Measurements from ENCODE around the gene AGPAT2.

AGPAT2 gene

GRCh38 chr9:136686794-136687711, at the start of gene AGPAT2:
Gene AGPAT2 (minus strand): TSS chr9:136687457. CDS start chr9:136687357, 100 bp downstream.
- DNase-seq (ENCODE audit: insufficient read length, low spot score), result peak; percentile 94
- FAIRE-seq, result no peak

DNA sequence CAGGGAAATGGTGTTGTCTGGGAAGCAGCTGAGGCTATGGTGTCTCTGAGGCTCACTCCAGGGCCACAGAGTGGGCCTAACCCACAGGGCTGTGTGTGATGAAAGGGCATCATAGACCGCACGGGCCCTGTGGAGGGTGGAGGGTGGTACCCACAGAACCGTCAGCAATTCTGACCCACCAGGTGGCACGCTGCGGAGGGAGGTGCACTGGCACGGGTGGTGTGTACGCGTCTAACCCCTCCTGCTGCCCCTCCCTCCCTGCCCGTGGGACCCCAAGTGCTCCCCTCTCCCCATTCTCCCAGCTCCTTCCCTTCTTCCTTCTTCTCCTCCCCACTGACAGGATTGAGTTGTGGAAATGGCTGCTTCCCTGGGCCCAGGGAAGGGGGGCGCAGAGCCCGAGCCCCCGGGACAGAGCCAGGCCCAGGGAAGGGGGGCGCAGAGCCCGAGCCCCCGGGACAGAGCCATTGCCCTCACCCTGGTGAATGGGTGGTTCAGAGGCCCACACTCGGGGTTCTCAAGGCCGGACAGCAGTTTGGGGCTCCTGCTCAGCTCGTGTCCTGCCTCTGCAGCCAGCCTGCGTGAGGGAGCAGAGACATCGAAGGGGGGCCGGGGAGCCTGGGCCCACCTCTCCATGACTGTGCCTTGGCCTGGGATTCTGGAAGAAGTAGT, 48.7 kb upstream of the AGPAT2 start:
- FAIRE-seq (no peak), DNase-seq (ENCODE audit: insufficient read length, low spot score) (no peak)

- DNase-seq (ENCODE audit: insufficient read length, low spot score) (no peak), FAIRE-seq (no peak)
Measured at GRCh38 chr9:136734837-136735496, 47.7 kb upstream of the AGPAT2 start.

GRCh38 chr9:136733611-136734010, 46.4 kb upstream of the AGPAT2 start:
- FAIRE-seq (no peak), DNase-seq (ENCODE audit: insufficient read length, low spot score) (no peak)

DNA sequence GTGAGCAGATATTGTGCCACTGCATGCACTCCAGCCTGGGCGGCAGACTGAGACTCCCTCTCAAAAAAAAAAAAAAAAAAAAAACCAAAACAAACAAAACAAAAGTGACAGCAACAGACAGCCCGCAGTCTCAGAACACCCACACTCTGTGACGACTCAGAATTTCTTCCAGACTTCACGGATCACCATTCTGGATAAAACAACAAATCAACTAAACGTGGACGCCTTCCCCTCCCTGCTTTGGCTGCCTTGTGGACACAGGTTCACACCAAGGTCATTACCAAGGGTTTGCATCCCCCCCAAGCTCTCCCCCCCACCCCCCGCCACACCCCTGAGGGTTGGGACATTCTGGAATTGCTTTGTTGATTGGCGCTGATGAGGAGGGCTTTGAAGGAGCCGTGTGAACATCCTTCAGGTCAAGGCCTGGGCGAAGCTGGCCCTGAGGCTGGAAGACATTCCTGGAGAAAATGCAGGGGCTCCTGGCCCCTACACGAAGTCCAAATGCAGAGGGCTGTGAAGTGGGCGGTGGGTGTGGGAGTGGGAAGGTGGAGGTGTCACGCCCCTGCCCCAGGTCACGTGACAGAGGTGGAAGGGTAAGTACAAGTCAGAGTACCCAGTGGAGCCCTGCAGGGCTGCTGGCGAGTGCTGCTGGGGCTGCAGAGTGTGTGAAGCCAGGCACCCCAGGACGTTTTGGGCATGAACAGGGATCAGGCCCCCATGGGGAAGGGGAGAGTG, 45.4 kb upstream of the AGPAT2 start:
- FAIRE-seq (no peak), DNase-seq (ENCODE audit: insufficient read length, low spot score) (no peak)

DNA sequence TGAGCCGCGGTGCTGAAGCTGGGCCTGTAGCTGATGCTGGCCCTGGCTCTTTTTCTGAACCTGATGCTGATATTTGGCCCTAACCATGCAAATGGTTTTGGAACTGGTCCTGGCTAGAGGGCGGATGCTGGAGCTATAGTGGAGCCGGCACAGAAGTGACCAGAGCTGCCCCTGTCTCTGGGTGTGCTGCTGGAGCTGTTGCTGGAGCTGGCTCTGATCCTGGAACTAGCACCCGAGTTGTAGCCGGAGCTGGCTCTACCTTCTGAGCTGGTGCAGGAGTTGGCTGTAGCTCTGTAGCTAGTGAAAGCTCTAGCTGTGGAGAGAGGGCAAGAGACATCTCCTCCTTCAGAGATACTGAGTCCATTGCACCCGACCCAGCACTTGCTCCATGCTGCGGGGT, 42.7 kb upstream of the AGPAT2 start:
- FAIRE-seq, result no peak

GRCh38 chr9:136729144-136729543, 41.9 kb upstream of the AGPAT2 start:
- no peak for DNase-seq (ENCODE audit: insufficient read length, low spot score)
- FAIRE-seq, result no peak

More for the DNA sequence above, 42.7 kb upstream of the AGPAT2 start:
- DNase-seq (ENCODE audit: insufficient read length, low spot score), result no peak

DNA sequence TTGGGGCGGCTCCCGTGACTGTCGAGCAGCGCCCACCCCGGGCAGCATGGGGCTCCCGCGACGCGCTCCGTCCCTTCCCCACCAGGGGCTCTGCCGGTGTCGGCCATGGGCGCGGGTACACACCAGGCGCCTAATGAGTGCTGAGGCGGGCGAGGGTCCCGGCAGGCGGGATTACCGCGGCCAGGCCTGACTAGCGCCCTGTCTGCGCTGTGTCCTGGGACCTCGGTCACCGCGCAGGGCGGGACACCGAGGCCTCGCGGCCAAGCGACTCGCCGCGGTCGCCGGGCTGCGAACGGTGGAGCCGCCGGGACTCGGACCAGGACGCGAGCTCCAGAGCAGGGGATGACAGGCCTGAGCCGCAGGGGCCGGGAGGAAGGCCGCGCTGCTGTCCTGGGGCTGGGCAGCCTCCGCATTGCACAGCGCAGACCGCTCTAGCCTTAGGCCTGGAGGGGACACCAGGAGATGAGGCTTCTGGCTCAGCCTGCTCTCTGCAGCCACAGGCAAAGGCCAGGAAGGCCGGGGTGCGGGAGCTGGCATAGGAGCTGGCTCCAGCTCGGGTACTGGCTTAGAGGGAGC, 41.4 kb upstream of the AGPAT2 start:
- DNase-seq (ENCODE audit: insufficient read length, low spot score), result no peak
- no peak for FAIRE-seq

DNA sequence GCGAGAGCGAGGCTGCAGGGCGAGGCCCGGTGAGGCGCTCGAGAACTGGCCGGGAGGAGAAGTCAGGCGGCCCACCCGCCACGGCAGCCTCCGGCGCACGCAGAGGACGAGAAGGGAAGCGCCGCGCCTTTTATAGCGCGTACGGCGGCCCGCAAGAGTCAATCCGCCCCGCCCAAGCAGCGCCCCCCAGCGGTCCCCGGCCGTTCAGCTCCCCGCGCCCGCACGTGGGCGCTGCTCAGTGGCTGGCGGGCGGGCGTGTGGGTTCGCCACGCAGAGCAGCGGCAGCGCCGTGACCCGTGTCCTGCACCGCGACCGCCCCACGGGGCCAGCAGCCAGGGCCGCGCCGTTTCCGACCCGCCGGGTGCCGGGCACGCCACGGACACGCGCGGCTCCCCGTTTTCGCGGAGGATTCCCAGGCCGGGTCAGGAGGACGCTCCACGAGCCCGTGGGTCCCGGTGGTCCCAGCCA, 40.9 kb upstream of the AGPAT2 start:
- DNase-seq (ENCODE audit: insufficient read length, low spot score), result peak; percentile 96
- no peak for FAIRE-seq

GRCh38 chr9:136726631-136727191, 39.5 kb upstream of the AGPAT2 start:
- FAIRE-seq, result peak; percentile 75

DNA sequence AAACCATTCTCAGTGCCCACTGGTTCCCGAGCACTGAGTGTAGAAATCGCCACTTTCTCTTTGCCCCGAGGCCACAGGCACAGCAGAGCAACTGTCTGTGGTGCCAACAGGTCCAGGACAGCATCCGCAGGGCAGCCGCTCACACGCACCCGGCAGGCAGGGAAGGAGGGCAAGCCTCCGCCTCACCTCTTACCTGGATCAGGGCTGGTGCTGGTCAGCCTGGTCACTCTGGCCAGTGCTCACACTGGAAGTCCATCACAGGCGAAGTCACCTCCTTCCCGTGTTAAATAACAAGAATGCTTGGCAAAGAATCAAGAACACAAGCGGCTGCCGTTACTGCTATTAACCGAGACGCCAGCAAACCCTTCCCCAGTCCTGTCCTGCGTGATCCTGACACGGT, 38.9 kb upstream of the AGPAT2 start:
- no peak for DNase-seq (ENCODE audit: insufficient read length, low spot score)
- no peak for FAIRE-seq

More at GRCh38 chr9:136726631-136727191, 39.5 kb upstream of the AGPAT2 start:
- peak; percentile 79 for DNase-seq (ENCODE audit: insufficient read length, low spot score)

GRCh38 chr9:136725612-136726011, 38.4 kb upstream of the AGPAT2 start:
- no peak for FAIRE-seq
- DNase-seq (ENCODE audit: insufficient read length, low spot score), result no peak

GRCh38 chr9:136724772-136725171, 37.5 kb upstream of the AGPAT2 start:
- FAIRE-seq (no peak), DNase-seq (ENCODE audit: insufficient read length, low spot score) (no peak)

GRCh38 chr9:136723989-136724388, 36.7 kb upstream of the AGPAT2 start:
- no peak for FAIRE-seq
- no peak for DNase-seq (ENCODE audit: insufficient read length, low spot score)

DNA sequence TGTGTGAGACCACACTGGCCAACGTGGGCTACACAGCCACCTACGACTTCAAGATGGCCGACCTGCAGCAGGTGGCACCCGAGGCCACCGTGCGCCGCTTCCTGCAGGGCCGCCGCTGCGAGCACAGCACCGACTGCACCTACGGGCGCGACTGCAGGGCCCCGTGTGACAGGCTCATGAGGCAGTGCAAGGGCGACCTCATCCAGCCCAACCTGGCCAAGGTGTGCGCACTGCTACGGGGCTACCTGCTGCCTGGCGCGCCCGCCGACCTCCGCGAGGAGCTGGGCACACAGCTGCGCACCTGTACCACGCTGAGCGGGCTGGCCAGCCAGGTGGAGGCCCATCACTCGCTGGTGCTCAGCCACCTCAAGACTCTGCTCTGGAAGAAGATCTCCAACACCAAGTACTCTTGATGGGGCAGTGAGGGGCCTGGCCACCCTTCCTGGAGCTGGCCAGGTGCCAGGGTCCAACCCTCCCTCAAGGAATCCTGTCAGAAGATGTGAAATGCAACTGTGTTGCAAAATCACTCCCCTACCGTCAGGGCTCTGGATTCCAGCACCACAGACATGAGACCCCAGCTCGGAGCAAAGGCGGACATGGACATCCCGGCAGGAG, 36.2 kb upstream of the AGPAT2 start:
- FAIRE-seq (no peak), DNase-seq (ENCODE audit: insufficient read length, low spot score) (no peak)

DNA sequence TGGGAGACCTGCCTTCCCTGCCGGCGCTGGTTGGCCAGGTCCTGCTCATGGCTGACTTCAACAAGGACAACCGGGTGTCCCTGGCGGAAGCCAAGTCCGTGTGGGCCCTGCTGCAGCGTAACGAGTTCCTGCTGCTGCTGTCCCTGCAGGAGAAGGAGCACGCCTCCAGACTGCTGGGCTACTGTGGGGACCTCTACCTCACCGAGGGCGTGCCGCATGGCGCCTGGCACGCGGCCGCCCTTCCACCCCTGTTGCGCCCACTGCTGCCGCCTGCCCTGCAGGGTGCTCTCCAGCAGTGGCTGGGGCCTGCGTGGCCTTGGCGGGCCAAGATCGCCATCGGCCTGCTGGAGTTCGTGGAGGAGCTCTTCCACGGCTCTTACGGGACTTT, 35.7 kb upstream of the AGPAT2 start:
- FAIRE-seq (no peak), DNase-seq (ENCODE audit: insufficient read length, low spot score) (no peak)

DNA sequence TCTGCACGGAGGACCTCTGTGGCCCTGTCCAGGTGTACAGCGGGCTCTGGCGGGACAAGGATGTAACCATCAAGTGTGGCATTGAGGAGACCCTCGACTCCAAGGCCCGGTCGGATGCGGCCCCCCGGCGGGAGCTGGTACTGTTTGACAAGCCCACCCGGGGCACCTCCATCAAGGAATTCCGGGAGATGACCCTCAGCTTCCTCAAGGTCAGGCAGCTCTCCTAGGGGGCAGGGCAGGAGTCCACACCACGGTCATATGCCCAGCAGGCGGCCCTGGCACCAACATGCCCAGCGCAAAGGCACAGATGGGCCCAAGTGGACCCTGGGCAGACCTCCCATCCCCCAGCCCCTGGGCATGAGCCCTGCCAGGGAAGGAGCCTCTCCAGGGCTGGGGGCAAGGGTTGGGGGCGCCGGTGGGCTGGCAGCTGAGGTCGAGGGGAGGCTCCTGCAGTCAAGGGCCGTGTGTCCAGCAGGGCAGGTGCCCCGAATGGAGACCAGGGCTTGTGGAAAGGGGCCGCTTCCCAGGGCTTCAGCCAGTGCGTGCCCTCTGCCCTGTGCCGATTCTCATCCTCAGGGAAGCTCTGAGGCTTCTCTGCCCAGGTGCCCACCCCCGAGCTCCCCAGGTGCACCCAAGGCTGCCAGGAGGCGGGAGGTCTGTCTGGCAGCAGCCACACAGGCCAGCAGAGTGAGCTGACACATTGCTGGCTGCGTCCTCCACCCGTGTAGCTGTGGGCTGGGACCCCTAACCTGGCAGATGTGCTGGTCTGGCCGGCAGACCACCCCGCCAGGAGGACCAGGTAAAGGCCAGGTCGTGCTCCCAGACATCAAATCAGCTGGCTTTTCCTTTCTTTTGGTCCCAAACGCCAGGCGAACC, 35.1 kb upstream of the AGPAT2 start:
- no peak for DNase-seq (ENCODE audit: insufficient read length, low spot score)

DNA sequence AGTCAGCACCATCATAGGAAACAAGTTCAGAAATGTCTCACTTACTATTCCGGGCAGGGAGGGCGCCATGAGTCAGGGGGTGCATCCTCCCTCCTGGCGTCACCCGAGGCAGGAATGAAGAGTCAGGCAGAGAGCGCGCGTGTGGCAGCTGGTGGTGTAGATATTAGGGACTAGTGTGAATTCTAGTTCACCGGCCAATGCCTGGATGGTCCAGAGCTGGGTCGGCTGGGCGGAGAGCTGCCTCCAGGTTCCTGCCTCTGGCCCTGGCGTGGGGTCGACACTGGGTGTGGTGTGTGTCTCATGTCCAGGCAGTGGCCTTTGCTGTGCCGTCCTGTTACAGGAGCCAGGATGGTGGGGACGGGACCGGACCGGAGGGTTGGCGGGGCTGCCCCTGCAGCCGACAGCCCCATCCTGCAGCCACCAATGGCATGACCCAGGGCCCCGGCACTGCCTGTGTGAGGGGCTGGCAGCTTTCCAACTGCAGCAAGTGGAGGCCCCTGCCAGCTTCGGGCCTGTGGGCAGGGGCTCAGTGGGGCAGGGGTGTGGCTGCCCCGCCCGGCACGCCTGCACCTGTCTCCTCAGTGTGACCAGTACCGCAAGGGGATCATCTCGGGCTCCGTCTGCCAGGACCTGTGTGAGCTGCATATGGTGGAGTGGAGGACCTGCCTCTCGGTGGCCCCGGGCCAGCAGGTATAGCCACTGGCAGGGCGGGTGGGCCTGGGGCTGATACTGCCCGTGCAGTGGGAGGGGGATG, 34.3 kb upstream of the AGPAT2 start:
- no peak for DNase-seq (ENCODE audit: insufficient read length, low spot score)
- no peak for FAIRE-seq

More for the DNA sequence above, 35.1 kb upstream of the AGPAT2 start:
- FAIRE-seq, result no peak
